ENCODE results near the gene COPS6. TPM values are rescaled to one million over a fixed set of nuclear protein-coding genes. Genes with fewer than 3 reads are reported as not detected.
A peak's percentile ranks its signal among the peaks of the same experiment; 100 is the strongest.

COPS6 gene
- polyA plus RNA-seq, 1 of the 3 experiments (the other 2 are of a cell fraction): 435 TPM

DNA sequence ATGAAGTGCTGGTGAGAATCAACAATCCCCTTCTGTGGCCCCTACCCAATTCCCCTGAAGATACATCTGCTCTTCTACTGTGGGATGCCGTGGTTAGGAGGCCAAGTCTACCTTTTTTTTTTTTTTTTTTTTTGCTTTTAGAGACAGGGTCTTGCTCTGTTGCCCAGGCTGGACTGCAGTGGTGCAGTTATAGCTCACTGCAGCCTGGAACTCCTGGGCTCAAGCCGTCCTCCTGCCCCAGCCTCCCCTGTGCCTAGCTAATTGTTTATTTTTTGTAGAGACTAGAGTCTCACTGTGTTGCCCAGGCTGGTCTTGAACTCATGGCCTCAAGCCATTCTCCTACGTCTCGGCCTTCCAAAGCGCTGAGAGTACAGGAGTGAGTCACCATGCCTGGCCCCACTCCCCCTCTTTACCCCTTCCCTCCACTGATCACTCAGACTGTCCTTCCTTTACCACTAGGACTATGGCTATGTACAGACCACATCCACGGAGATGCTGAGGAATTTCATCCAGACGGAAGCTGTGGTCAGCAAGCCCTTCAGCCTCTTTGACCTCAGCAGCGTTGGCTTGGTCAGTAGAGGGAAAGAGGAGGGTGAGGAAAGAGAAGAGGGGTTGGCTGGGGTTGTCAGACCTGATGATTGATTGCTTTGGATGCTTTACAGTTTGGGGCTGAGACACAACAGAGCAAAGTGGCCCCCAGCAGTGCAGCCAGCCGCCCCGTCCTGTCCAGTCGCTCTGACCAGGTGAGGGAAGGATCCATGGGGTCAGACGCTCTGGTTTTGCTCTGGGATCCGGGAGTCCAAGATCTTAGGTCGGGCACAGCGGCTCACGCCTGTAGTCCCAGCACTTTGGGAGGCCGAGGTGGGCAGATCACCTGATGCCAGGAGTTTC lies 14.4 kb downstream of the COPS6 start:
- H2AFZ ChIP-seq (ENCODE audit: low read depth): peak overlapping the region; percentile 73; the same call in 1 of the 2 replicates
- peaks cover 43% of the 10 kb centered on the region for H3K79me2 ChIP-seq (ENCODE audit: insufficient read depth)
- peak; percentile 29 for DNase-seq
- WGBS (ENCODE audit: low lambda C conversion rate): 85% methylated on average over 17 of the region's 17 CpGs
- H3K9ac ChIP-seq: peak overlapping the region; percentile 98; the same call in 1 of the 2 replicates
- peaks cover 4% of the 10 kb centered on the region for H4K20me1 ChIP-seq (ENCODE audit: insufficient read depth)
- peak overlapping the region; percentile 70 to 99; a peak in 2 of 4 replicates for H3K4me3 ChIP-seq (ENCODE audit: low read depth in 2 of 2, low read length in 1 of 2)
- ChIA-PET POLR2A (interaction anchor here (3.3 to 4.2 kb wide), 3 partner anchors 13 to 26 kb away, joined by 19 to 98 read pairs (median 70); partner anchors contain the start of genes COPS6 and MBLAC1), CTCF (interaction anchor here (0.6 to 5.4 kb wide), 4 partner anchors 20 to 124 kb away, joined by 3 to 74 read pairs (median 24); partner anchors contain the start of gene ZNF3)
- H3F3A ChIP-seq (replicated peaks; ENCODE audit: insufficient read depth): peaks cover 33% of the 10 kb centered on the region
- peak overlapping the region in 1 of 2 experiments; percentile 95; a peak in 2 of 4 replicates for H3K27ac ChIP-seq (ENCODE audit: low read depth in 2 of 2, low read length in 1 of 2)
- H3K9me2 ChIP-seq: no peaks in the 10 kb centered on the region
- H3K9me3 ChIP-seq: no peaks in the 10 kb centered on the region
- H3K36me3 ChIP-seq (replicated peaks in 1 of 2; ENCODE audit: control insufficient read depth in 1 of 2, insufficient read depth in 2 of 2, low read length in 1 of 2): peaks cover 38 to 46% of the 10 kb centered on the region in 2 experiments
- TF ChIP-seq JUND (IDR thresholded peaks at IDR 0.05) (peak; percentile 56; the same call in 1 of the 2 replicates), NFIC (IDR thresholded peaks at IDR 0.05; ENCODE audit: borderline replicate concordance) (peak; percentile 5; the same call in 1 of the 2 replicates), RXRA (IDR thresholded peaks at IDR 0.05; ENCODE audit: borderline replicate concordance, low read depth) (no peak; the same call in 1 of the 2 replicates), FOSL2 (IDR thresholded peaks at IDR 0.05; ENCODE audit: borderline replicate concordance, low read depth) (peak; percentile 86; the same call in 1 of the 2 replicates), TAF1 (IDR thresholded peaks at IDR 0.05; ENCODE audit: borderline replicate concordance, low read depth, low read length) (no peak), POLR2AphosphoS5 (IDR thresholded peaks at IDR 0.05; ENCODE audit: low read depth, low read length) (peak; percentile 22; the same call in 1 of the 2 replicates), TCF12 (IDR thresholded peaks at IDR 0.05) (peak; percentile 69)
- TF ChIP-seq, protein P1, sequence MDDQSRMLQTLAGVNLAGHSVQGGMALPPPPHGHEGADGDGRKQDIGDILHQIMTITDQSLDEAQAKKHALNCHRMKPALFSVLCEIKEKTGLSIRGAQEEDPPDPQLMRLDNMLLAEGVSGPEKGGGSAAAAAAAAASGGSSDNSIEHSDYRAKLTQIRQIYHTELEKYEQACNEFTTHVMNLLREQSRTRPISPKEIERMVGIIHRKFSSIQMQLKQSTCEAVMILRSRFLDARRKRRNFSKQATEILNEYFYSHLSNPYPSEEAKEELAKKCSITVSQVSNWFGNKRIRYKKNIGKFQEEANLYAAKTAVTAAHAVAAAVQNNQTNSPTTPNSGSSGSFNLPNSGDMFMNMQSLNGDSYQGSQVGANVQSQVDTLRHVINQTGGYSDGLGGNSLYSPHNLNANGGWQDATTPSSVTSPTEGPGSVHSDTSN (IDR thresholded peaks at IDR 0.05): peak; percentile 95
- peaks cover 21 to 24% of the 10 kb centered on the region in 2 experiments for H3K4me1 ChIP-seq (ENCODE audit: control insufficient read depth in 1 of 2, insufficient read depth in 2 of 2, low read depth in 1 of 2, low read length in 1 of 2)
- H3K4me2 ChIP-seq: peak overlapping the region; percentile 100
- no peaks in the 10 kb centered on the region for H3K27me3 ChIP-seq (ENCODE audit: insufficient read depth)

DNA sequence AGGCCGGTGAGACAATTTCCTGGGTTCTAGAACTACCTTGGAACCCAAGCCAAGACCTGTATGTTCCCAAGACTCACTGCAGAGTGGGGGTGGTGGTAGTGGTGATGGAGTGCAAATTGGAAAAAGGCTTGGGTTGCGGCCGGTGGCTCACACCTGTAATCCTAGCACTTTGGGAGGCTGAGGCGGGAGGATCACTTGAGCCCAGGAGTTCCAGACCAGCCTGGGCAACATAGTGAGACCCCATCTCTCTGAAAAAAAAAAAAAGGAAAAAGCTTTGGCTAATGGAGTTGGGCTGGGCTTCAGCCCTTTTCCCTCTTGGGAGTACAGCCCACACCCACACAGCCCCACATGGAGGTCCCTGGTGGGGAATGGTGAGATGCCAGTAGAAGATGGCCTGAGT lies 16.8 kb downstream of the COPS6 start:
- peaks cover 4% of the 10 kb centered on the region; the same call in 1 of the 2 replicates for H4K20me1 ChIP-seq (ENCODE audit: insufficient read depth)
- H3F3A ChIP-seq (replicated peaks; ENCODE audit: insufficient read depth): peaks cover 40% of the 10 kb centered on the region
- peaks cover 20% of the 10 kb centered on the region for H3K79me2 ChIP-seq (ENCODE audit: insufficient read depth)
- no peak for DNase-seq
- H3K4me2 ChIP-seq: no peak overlapping the region
- WGBS (ENCODE audit: low lambda C conversion rate): 98% methylated on average over 4 of the region's 4 CpGs
- H3K9ac ChIP-seq: no peak overlapping the region
- H3K9me3 ChIP-seq: no peaks in the 10 kb centered on the region
- ChIA-PET POLR2A (interaction anchor here (0.7 to 1.5 kb wide), 3 partner anchors 15 to 55 kb away, joined by 3 read pairs; no protein-coding TSS in a partner anchor), CTCF (interaction anchor here (1.6 kb wide), 1 partner anchor 27 kb away, joined by 5 read pairs; no protein-coding TSS in a partner anchor)
- no peak overlapping the region for H3K27ac ChIP-seq (ENCODE audit: low read depth in 2 of 2, low read length in 1 of 2)
- no peak overlapping the region for H3K4me3 ChIP-seq (ENCODE audit: low read depth in 2 of 2, low read length in 1 of 2)
- peaks cover 32 to 39% of the 10 kb centered on the region in 2 experiments for H3K36me3 ChIP-seq (replicated peaks in 1 of 2; ENCODE audit: control insufficient read depth in 1 of 2, insufficient read depth in 2 of 2, low read length in 1 of 2)
- H3K9me2 ChIP-seq: no peaks in the 10 kb centered on the region
- H3K27me3 ChIP-seq (ENCODE audit: insufficient read depth): no peaks in the 10 kb centered on the region
- TF ChIP-seq POLR2AphosphoS5 (IDR thresholded peaks at IDR 0.05; ENCODE audit: low read depth, low read length) (no peak), GABPA (IDR thresholded peaks at IDR 0.05; ENCODE audit: low read depth) (no peak), RAD21 (IDR thresholded peaks at IDR 0.05; ENCODE audit: low read length) (no peak), EP300 (IDR thresholded peaks at IDR 0.05; ENCODE audit: borderline replicate concordance in 1 of 2, low read depth in 1 of 2, low read length in 1 of 2) (no peak), FOXJ3 (CRISPR knock-in tag; IDR thresholded peaks at IDR 0.05) (no peak)
- TF ChIP-seq, protein P2, sequence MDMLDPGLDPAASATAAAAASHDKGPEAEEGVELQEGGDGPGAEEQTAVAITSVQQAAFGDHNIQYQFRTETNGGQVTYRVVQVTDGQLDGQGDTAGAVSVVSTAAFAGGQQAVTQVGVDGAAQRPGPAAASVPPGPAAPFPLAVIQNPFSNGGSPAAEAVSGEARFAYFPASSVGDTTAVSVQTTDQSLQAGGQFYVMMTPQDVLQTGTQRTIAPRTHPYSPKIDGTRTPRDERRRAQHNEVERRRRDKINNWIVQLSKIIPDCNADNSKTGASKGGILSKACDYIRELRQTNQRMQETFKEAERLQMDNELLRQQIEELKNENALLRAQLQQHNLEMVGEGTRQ (IDR thresholded peaks at IDR 0.05; ENCODE audit: borderline replicate concordance, low read depth, low read length): no peak
- peaks cover 6 to 8% of the 10 kb centered on the region in 2 experiments; a peak in 3 of 4 replicates for H3K4me1 ChIP-seq (ENCODE audit: control insufficient read depth in 1 of 2, insufficient read depth in 2 of 2, low read depth in 1 of 2, low read length in 1 of 2)
- H2AFZ ChIP-seq (ENCODE audit: low read depth): no peak overlapping the region

All from SK-N-SH (cell line).